Osteocyte (in vitro differentiated cells): ENCODE data around the gene SELENOI. TPM values are rescaled to one million over a fixed set of nuclear protein-coding genes. Genes with fewer than 3 reads are reported as not detected.

Source experiments
- DNase-seq: peaks from one replicate; pipeline ENCODE4 v3.0.0; 2021; ENCODE audit warnings: mixed read lengths; ENCODE audit not compliant: unreplicated experiment; ENCODE audit errors: extremely low spot score
- H3K27ac Mint-ChIP-seq: one replicate; pipeline ENCODE4 v1.8.0; 2021; ENCODE audit warnings: mild to moderate bottlenecking, mixed read lengths; ENCODE audit not compliant: unreplicated experiment
- H3K27me3 Mint-ChIP-seq: one replicate; pipeline ENCODE4 v1.8.0; 2021; ENCODE audit warnings: mixed read lengths; ENCODE audit not compliant: unreplicated experiment
- H3K36me3 Mint-ChIP-seq: one replicate; pipeline ENCODE4 v1.8.0; 2021; ENCODE audit warnings: mixed read lengths; ENCODE audit not compliant: unreplicated experiment
- H3K4me1 Mint-ChIP-seq: one replicate; pipeline ENCODE4 v1.8.0; 2021; ENCODE audit warnings: mixed read lengths; ENCODE audit not compliant: unreplicated experiment
- H3K4me3 Mint-ChIP-seq: one replicate; pipeline ENCODE4 v1.8.0; 2021; ENCODE audit warnings: mild to moderate bottlenecking, moderate library complexity, mixed read lengths; ENCODE audit not compliant: unreplicated experiment
- H3K9me3 Mint-ChIP-seq: one replicate; pipeline ENCODE4 v1.8.0; 2021; ENCODE audit warnings: mixed read lengths; ENCODE audit not compliant: unreplicated experiment
- total RNA-seq: library from RNA; stranded (reverse); gene quantifications from 2 replicates; pipeline ENCODE4 v1.2.1, GENCODE V29; 2021
- TF ChIP-seq, protein P1 (sequence below): fragments of 200-600 bp; sonication (generic); IDR thresholded peaks from 2 replicates; pipeline ENCODE4 v1.5.0; 2021; ENCODE audit warnings: antibody characterized with exemption, mild to moderate bottlenecking, moderate library complexity

The SELENOI gene
- total RNA-seq, 1 donor from 2014 or later = 16.1 TPM

- TF ChIP-seq, protein P1, sequence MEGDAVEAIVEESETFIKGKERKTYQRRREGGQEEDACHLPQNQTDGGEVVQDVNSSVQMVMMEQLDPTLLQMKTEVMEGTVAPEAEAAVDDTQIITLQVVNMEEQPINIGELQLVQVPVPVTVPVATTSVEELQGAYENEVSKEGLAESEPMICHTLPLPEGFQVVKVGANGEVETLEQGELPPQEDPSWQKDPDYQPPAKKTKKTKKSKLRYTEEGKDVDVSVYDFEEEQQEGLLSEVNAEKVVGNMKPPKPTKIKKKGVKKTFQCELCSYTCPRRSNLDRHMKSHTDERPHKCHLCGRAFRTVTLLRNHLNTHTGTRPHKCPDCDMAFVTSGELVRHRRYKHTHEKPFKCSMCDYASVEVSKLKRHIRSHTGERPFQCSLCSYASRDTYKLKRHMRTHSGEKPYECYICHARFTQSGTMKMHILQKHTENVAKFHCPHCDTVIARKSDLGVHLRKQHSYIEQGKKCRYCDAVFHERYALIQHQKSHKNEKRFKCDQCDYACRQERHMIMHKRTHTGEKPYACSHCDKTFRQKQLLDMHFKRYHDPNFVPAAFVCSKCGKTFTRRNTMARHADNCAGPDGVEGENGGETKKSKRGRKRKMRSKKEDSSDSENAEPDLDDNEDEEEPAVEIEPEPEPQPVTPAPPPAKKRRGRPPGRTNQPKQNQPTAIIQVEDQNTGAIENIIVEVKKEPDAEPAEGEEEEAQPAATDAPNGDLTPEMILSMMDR = no peak
- no peaks in the 10 kb centered on the region for H3K36me3 Mint-ChIP-seq
- H3K27ac Mint-ChIP-seq = no peak overlapping the region
- H3K27me3 Mint-ChIP-seq = peaks cover 13% of the 10 kb centered on the region
- no peak overlapping the region for H3K4me3 Mint-ChIP-seq
- H3K4me1 Mint-ChIP-seq = no peaks in the 10 kb centered on the region
- H3K9me3 Mint-ChIP-seq = no peaks in the 10 kb centered on the region
- no peak for DNase-seq
These were observed 61.6 kb downstream of the SELENOI start for GRCh38 chr2:26407526-26407925.

- no peak overlapping the region for H3K27ac Mint-ChIP-seq
- H3K9me3 Mint-ChIP-seq = no peaks in the 10 kb centered on the region
- no peak for DNase-seq
- no peak overlapping the region for H3K4me3 Mint-ChIP-seq
- peaks cover 15% of the 10 kb centered on the region for H3K27me3 Mint-ChIP-seq
- H3K36me3 Mint-ChIP-seq = no peaks in the 10 kb centered on the region
- H3K4me1 Mint-ChIP-seq = no peaks in the 10 kb centered on the region
- TF ChIP-seq, protein P1 = no peak
These were observed 63.8 kb downstream of the SELENOI start for GRCh38 chr2:26409785-26410184.

DNA sequence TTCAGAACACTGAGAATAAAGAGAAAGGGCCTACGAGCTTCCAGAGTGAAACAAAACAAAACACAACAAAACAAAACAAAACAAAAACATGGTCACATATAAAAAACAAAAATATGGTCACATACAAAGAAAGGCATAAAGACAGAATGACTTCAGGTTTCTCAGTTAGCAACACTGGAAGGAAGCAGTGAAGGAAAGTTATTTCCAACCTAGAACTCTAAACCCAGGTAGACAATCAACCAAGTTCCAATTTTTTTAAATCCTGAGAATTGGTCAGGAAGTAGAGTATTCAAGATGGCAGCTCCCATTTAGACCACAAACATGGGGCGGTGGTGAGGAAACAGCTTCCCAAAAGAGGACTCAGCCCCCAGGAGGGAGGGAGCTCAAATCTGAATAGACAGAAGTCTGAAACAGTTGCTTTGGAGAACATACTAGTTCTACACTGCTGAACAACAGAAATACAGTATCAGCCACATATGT, 64.9 kb downstream of the SELENOI start:
- Mint-ChIP-seq H3K27me3 (peaks cover 15% of the 10 kb centered on the region), H3K4me1 (no peaks in the 10 kb centered on the region), H3K27ac (no peak overlapping the region), H3K9me3 (no peaks in the 10 kb centered on the region), H3K4me3 (no peak overlapping the region), H3K36me3 (no peaks in the 10 kb centered on the region)
- TF ChIP-seq, protein P1 = no peak
- no peak for DNase-seq

DNA sequence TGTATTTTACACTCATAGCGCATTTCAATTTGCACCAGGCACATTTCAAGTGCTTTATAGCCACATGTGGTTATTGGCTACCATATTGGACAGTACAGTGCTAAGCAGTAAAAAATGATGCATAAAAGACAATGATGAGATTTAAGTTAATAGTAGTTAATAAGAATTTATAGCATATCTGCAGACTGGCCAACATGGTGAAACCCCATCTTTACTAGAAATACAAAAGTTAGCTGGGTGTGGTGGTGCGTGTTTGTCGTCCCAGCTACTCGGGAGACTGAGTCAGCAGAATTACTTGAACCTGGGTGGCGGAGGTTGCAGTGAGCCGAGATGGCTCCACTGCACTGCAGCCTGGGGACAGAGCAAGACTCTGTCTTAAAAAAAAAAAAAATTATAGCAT, 65.5 kb downstream of the SELENOI start:
- TF ChIP-seq, protein P1 = no peak
- no peak overlapping the region for H3K4me3 Mint-ChIP-seq
- no peak overlapping the region for H3K27ac Mint-ChIP-seq
- H3K4me1 Mint-ChIP-seq = no peaks in the 10 kb centered on the region
- no peaks in the 10 kb centered on the region for H3K9me3 Mint-ChIP-seq
- DNase-seq = no peak
- no peaks in the 10 kb centered on the region for H3K36me3 Mint-ChIP-seq
- H3K27me3 Mint-ChIP-seq = peaks cover 16% of the 10 kb centered on the region

- no peak overlapping the region for H3K27ac Mint-ChIP-seq
These were observed 66.2 kb downstream of the SELENOI start for GRCh38 chr2:26412091-26412673.

More at GRCh38 chr2:26412091-26412673, 66.2 kb downstream of the SELENOI start:
- no peak overlapping the region for H3K4me3 Mint-ChIP-seq
- DNase-seq = no peak
- H3K9me3 Mint-ChIP-seq = no peaks in the 10 kb centered on the region
- H3K27me3 Mint-ChIP-seq = peaks cover 21% of the 10 kb centered on the region
- TF ChIP-seq, protein P1 = no peak
- H3K36me3 Mint-ChIP-seq = no peaks in the 10 kb centered on the region
- no peaks in the 10 kb centered on the region for H3K4me1 Mint-ChIP-seq
